Smooth muscle cell (in vitro differentiated cells): Measurements from ENCODE around the gene ITSN1. TPM values are rescaled to one million over a fixed set of nuclear protein-coding genes. Genes with fewer than 3 reads are reported as not detected.
"Not testable (repeated sequence)": the region's sequence is repeated elsewhere in the genome, so short reads cannot be mapped to it uniquely, and the experiment has no call there.

Experiments used
- DNase-seq: peaks from one replicate; lab custom pipeline; 2025; ENCODE audit not compliant: unreplicated experiment; lab: John Stamatoyannopoulos, UW
- H2AFZ ChIP-seq: fragments of 200-600 bp; sonication (generic); 2 replicates; pipeline ENCODE4 v1.6.0; 2016; ENCODE audit warnings: antibody characterized with exemption, low read depth, mild to moderate bottlenecking
- H3F3A ChIP-seq: fragments of 200-600 bp; sonication (generic); 2 replicates; pipeline ENCODE4 v1.6.0; 2017; ENCODE audit warnings: antibody characterized with exemption, low read depth
- H3K27ac ChIP-seq: fragments of 200-600 bp; sonication (generic); 2 replicates; pipeline ENCODE4 v1.5.1; 2016; ENCODE audit warnings: low read depth, mild to moderate bottlenecking
- H3K27me3 ChIP-seq: fragments of 200-600 bp; sonication (generic); 2 replicates; pipeline ENCODE4 v1.6.1; 2016; ENCODE audit warnings: low read depth, mild to moderate bottlenecking
- H3K36me3 ChIP-seq: fragments of 200-600 bp; sonication (generic); 2 replicates; pipeline ENCODE4 v1.5.1; 2016; ENCODE audit warnings: low read depth
- H3K4me1 ChIP-seq: fragments of 200-600 bp; sonication (generic); 2 replicates; pipeline ENCODE4 v1.5.1; 2016; ENCODE audit warnings: low read depth
- H3K4me2 ChIP-seq: fragments of 200-600 bp; sonication (generic); 2 replicates; pipeline ENCODE4 v1.6.0; 2016; ENCODE audit warnings: mild to moderate bottlenecking
- H3K4me3 ChIP-seq: fragments of 200-600 bp; sonication (generic); 2 replicates; pipeline ENCODE4 v1.5.1; 2016; ENCODE audit warnings: mild to moderate bottlenecking
- H3K79me2 ChIP-seq: fragments of 200-600 bp; sonication (generic); 2 replicates; pipeline ENCODE4 v1.6.0; 2016; ENCODE audit warnings: low read depth, mild to moderate bottlenecking
- H3K9ac ChIP-seq: fragments of 200-600 bp; sonication (generic); 2 replicates; pipeline ENCODE4 v1.6.0; 2016; ENCODE audit warnings: low read depth
- H3K9me3 ChIP-seq: fragments of 200-600 bp; sonication (generic); replicated peaks from 2 replicates; pipeline ENCODE4 v1.5.1; 2016; ENCODE audit warnings: low read depth
- H4K20me1 ChIP-seq: fragments of 200-600 bp; sonication (generic); 2 replicates; pipeline ENCODE4 v1.6.0; 2016; ENCODE audit warnings: low read depth
- WGBS: methylation state at CpG from one replicate; pipeline ENCODE4 v1.1.7; 2016; ENCODE audit warnings: low lambda C conversion rate; 5-methylcytosine and 5-hydroxymethylcytosine counted together
- polyA plus RNA-seq: library from polyadenylated mRNA; unstranded; fragments of >200 nt; fragmentation: Nextera tagmentation; extraction: Ambion mirVana; gene quantifications from 2 replicates; pipeline ENCODE4 v1.2.1, GENCODE V29; 2016
- total RNA-seq: library from RNA; depleted of rRNA; stranded (reverse); fragments of >200 nt; gene quantifications from 2 replicates; pipeline ENCODE4 v1.2.3, GENCODE V29; 2014
- TF ChIP-seq, protein P1 (sequence below): fragments of 200-600 bp; sonication (generic); IDR thresholded peaks from 2 replicates; pipeline ENCODE4 v1.5.1; 2017; ENCODE audit warnings: borderline replicate concordance, mild to moderate bottlenecking, antibody characterized with exemption; ENCODE audit not compliant: insufficient read depth, poor library complexity, severe bottlenecking

ITSN1 gene
- total and polyA plus RNA-seq, 2 experiments from 2014 or later: 36.4 to 76.5 TPM

DNA sequence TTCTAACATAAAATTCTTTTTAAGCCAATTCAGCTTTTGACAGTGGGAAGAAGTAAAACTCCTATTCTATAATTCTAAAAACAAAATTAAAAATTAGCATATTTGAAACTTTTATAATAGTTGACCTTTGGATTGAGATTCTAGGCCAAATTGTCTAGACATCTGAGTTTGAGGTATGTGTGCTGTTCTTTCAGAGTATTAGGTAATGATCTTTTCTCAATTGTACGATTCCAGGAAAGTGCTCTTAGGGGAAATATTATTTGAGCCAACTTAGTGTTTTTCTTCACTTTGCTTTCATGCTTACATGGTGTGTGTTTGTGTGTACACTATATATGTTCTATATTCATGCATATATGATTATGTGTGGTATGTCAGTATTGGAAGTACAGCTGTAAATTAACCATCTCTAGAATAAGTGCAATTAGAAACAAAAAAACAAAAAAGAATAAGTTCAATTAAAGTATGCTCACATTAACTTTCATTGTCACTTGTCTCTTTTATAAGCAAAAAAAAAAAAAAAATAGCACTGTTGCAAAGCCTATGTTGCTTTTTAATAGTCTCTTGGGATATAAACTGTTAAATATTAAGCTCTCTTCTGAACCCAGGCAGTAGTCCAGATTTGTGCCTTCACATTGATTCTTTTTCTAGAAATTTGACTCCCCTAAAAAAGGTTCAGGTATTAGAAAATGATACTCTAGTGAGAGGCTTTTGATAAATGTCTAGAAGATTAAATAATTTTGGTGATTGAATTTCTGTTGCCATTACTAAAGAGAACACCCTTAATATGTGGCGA lies 141.1 kb downstream of the ITSN1 start:
- no peak overlapping the region for H3K4me2 ChIP-seq
- H3K27ac ChIP-seq: no peak overlapping the region
- peaks cover 19% of the 10 kb centered on the region for H3K79me2 ChIP-seq
- H3K9ac ChIP-seq: no peak overlapping the region
- WGBS: 98% methylated on average over 2 of the region's 2 CpGs
- no peaks in the 10 kb centered on the region for H3K9me3 ChIP-seq
- peaks cover 8% of the 10 kb centered on the region for H3K36me3 ChIP-seq
- no peak for DNase-seq
- H3K4me1 ChIP-seq: no peaks in the 10 kb centered on the region
- no peaks in the 10 kb centered on the region for H4K20me1 ChIP-seq
- H3K4me3 ChIP-seq: no peak overlapping the region
- no peak overlapping the region for H2AFZ ChIP-seq
- H3F3A ChIP-seq: no peaks in the 10 kb centered on the region
- TF ChIP-seq, protein P1, sequence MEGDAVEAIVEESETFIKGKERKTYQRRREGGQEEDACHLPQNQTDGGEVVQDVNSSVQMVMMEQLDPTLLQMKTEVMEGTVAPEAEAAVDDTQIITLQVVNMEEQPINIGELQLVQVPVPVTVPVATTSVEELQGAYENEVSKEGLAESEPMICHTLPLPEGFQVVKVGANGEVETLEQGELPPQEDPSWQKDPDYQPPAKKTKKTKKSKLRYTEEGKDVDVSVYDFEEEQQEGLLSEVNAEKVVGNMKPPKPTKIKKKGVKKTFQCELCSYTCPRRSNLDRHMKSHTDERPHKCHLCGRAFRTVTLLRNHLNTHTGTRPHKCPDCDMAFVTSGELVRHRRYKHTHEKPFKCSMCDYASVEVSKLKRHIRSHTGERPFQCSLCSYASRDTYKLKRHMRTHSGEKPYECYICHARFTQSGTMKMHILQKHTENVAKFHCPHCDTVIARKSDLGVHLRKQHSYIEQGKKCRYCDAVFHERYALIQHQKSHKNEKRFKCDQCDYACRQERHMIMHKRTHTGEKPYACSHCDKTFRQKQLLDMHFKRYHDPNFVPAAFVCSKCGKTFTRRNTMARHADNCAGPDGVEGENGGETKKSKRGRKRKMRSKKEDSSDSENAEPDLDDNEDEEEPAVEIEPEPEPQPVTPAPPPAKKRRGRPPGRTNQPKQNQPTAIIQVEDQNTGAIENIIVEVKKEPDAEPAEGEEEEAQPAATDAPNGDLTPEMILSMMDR: no peak
- H3K27me3 ChIP-seq: no peaks in the 10 kb centered on the region

DNA sequence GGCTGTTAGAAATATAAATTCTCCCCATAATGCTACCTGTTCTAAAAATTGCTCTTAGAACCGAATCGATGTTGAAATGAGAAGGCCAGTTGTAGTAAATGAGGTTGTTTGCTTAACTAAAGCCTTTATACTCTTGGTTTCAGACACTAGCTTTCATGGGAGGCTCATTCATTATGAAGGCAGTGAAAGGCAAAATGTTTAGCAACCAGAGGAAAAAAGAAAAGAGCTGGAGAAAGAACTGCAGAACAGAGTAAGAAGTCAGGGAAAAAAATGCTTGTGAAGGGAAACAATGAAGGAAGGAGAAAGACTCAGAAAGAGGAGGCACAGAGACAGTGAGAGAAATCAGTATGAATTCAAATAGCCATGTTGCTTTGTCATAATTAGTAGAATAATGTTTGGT lies 145.1 kb downstream of the ITSN1 start:
- 98% methylated on average over 2 of the region's 2 CpGs for WGBS
- no peak overlapping the region for H2AFZ ChIP-seq
- DNase-seq: no peak
- H3K4me2 ChIP-seq: no peak overlapping the region
- no peaks in the 10 kb centered on the region for H3K36me3 ChIP-seq
- no peaks in the 10 kb centered on the region for H3K79me2 ChIP-seq
- H3K4me1 ChIP-seq: no peaks in the 10 kb centered on the region
- H3K27ac ChIP-seq: no peak overlapping the region
- TF ChIP-seq, protein P1: no peak
- H3K9me3 ChIP-seq: no peaks in the 10 kb centered on the region
- H3F3A ChIP-seq: no peaks in the 10 kb centered on the region
- H3K4me3 ChIP-seq: no peak overlapping the region
- no peak overlapping the region for H3K9ac ChIP-seq
- H3K27me3 ChIP-seq: no peaks in the 10 kb centered on the region
- no peaks in the 10 kb centered on the region for H4K20me1 ChIP-seq

DNA sequence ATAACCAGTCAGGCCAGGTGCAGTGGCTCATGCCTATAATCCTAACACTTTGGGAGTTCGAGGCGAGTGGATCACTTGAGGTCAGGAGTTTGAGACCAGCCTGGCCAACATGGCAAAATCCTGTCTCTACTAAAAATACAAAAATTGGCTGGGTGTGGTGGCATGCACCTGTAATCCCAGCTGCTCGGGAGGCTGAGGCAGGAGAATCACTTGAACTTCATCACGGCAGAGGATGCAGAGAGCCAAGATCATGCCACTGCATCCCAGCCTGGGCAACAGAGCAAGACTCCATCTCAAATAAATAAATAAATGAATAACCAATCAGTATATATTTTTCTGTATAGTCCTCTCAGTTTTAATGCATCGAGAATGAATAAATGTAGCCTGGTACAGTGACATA lies 146.1 kb downstream of the ITSN1 start:
- 98% methylated on average over 5 of the region's 5 CpGs for WGBS
- not testable (repeated sequence) for H3K4me2 ChIP-seq, DNase-seq

DNA sequence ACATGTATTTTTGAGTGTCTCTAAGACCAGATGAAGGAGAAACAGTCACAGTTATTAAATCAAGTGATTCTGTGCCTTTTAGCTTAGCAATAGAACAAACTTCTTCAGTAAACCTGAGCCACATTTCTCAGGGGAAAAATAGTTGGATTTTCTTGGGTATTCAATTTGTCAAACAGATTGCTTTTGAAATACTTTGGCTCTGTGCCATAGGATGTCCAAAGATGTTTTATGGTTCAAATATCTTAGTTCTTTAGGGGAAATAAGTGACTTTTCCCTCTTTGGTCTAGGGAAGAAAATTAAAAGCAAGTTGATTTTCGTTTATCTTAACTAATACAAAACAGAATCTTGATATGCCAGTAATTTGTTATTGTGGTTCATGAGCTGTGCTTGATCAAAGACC lies 147.4 kb downstream of the ITSN1 start:
- no peak overlapping the region for H3K4me2 ChIP-seq
- TF ChIP-seq, protein P1: no peak
- H3K79me2 ChIP-seq: no peaks in the 10 kb centered on the region
- no peak overlapping the region for H3K9ac ChIP-seq
- H3K4me1 ChIP-seq: no peaks in the 10 kb centered on the region
- DNase-seq: no peak
- no peak overlapping the region for H3K27ac ChIP-seq
- no peaks in the 10 kb centered on the region for H3F3A ChIP-seq
- H2AFZ ChIP-seq: no peak overlapping the region
- no peaks in the 10 kb centered on the region for H3K9me3 ChIP-seq
- H3K4me3 ChIP-seq: no peak overlapping the region
- no peaks in the 10 kb centered on the region for H3K27me3 ChIP-seq
- 64% methylated on average over 1 of the region's 1 CpG for WGBS
- no peaks in the 10 kb centered on the region for H4K20me1 ChIP-seq
- H3K36me3 ChIP-seq: peaks cover 6% of the 10 kb centered on the region

More for the DNA sequence above, 146.1 kb downstream of the ITSN1 start:
- not testable (repeated sequence) for H3K27ac ChIP-seq, H3K36me3 ChIP-seq, H3K79me2 ChIP-seq, H4K20me1 ChIP-seq, H2AFZ ChIP-seq, H3K9me3 ChIP-seq, H3K9ac ChIP-seq, H3K4me1 ChIP-seq, H3K4me3 ChIP-seq, H3K27me3 ChIP-seq, H3F3A ChIP-seq
